ENCODE measurements around the gene ARHGAP23.
"Not testable (repeated sequence)": the region's sequence is repeated elsewhere in the genome, so short reads cannot be mapped to it uniquely, and the experiment has no call there.

Gene ARHGAP23

GRCh38 chr17:38492067-38493040 lies 64.1 kb downstream of the ARHGAP23 start:
- peak; percentile 96 for DNase-seq

- DNase-seq, result not testable (repeated sequence)
Measured at GRCh38 chr17:38494152-38494551, 65.9 kb downstream of the ARHGAP23 start.

GRCh38 chr17:38497656-38498055 lies 69.4 kb downstream of the ARHGAP23 start:
- not testable (repeated sequence) for DNase-seq

- peak; percentile 38 for DNase-seq
Measured at GRCh38 chr17:38498353-38498752, 70.1 kb downstream of the ARHGAP23 start.

GRCh38 chr17:38499230-38499629 lies 71.0 kb downstream of the ARHGAP23 start:
- DNase-seq, result peak; percentile 8

- DNase-seq, result not testable (repeated sequence)
Measured at GRCh38 chr17:38501718-38502117, 73.5 kb downstream of the ARHGAP23 start.

GRCh38 chr17:38503286-38503913 lies 75.1 kb downstream of the ARHGAP23 start:
- DNase-seq, result peak; percentile 44

GRCh38 chr17:38504216-38504615 lies 76.0 kb downstream of the ARHGAP23 start:
- DNase-seq, result no peak

- no peak for DNase-seq
Measured at GRCh38 chr17:38507436-38507835, 79.2 kb downstream of the ARHGAP23 start.

GRCh38 chr17:38507921-38508569 lies 79.8 kb downstream of the ARHGAP23 start:
- no peak for DNase-seq

GRCh38 chr17:38508570-38508950 lies 80.3 kb downstream of the ARHGAP23 start:
- no peak for DNase-seq

GRCh38 chr17:38508954-38509771 lies 80.9 kb downstream of the ARHGAP23 start:
- DNase-seq, result peak; percentile 89

GRCh38 chr17:38509772-38510420 lies 81.6 kb downstream of the ARHGAP23 start:
- DNase-seq, result no peak

GRCh38 chr17:38510421-38511149 lies 82.3 kb downstream of the ARHGAP23 start:
- no peak for DNase-seq

GRCh38 chr17:38511150-38512108 lies 83.2 kb downstream of the ARHGAP23 start:
- no peak for DNase-seq

- DNase-seq, result peak; percentile 41
Measured at GRCh38 chr17:38512473-38513058, 84.3 kb downstream of the ARHGAP23 start.

- DNase-seq, result not testable (repeated sequence)
Measured at GRCh38 chr17:38526526-38526925, 98.3 kb downstream of the ARHGAP23 start.

GRCh38 chr17:38528141-38528540 lies 99.9 kb downstream of the ARHGAP23 start:
- DNase-seq, result not testable (repeated sequence)

- not testable (repeated sequence) for DNase-seq
Measured at GRCh38 chr17:38530856-38531255, 102.6 kb downstream of the ARHGAP23 start.

GRCh38 chr17:38531761-38532160 lies 103.5 kb downstream of the ARHGAP23 start:
- not testable (repeated sequence) for DNase-seq
